Neural progenitor cell (in vitro differentiated cells): ENCODE results near the gene CTNNBIP1. TPM values are rescaled to one million over a fixed set of nuclear protein-coding genes. Genes with fewer than 3 reads are reported as not detected.

Source experiments
- DNase-seq: peaks from one replicate; pipeline ENCODE4 v3.0.0-alpha.2; 2016; ENCODE audit warnings: low spot score
- H2AFZ ChIP-seq: fragments of 200-600 bp; sonication (generic); replicated peaks from 2 replicates; pipeline ENCODE4 v1.6.1; 2016; ENCODE audit warnings: antibody characterized with exemption
- H3F3A ChIP-seq: fragments of 200-600 bp; sonication (generic); 2 replicates; pipeline ENCODE4 v1.6.1; 2016; ENCODE audit warnings: antibody characterized with exemption, low read depth
- H3K27ac ChIP-seq: fragments of 200-600 bp; sonication (generic); 2 replicates; pipeline ENCODE4 v1.5.1; 2016; ENCODE audit warnings: mild to moderate bottlenecking
- H3K27me3 ChIP-seq: fragments of 200-600 bp; sonication (generic); 2 replicates; pipeline ENCODE4 v1.6.1; 2016; ENCODE audit warnings: mild to moderate bottlenecking, moderate library complexity
- H3K36me3 ChIP-seq: fragments of 200-600 bp; sonication (generic); 2 replicates; pipeline ENCODE4 v1.5.1; 2016
- H3K4me1 ChIP-seq: fragments of 200-600 bp; sonication (generic); 2 replicates; pipeline ENCODE4 v1.6.1; 2016; ENCODE audit warnings: mixed run types
- H3K4me2 ChIP-seq: fragments of 200-600 bp; sonication (generic); 2 replicates; pipeline ENCODE4 v1.6.1; 2016
- H3K4me3 ChIP-seq: fragments of 200-600 bp; sonication (generic); 2 replicates; pipeline ENCODE4 v1.5.1; 2016
- H3K79me2 ChIP-seq: fragments of 200-600 bp; sonication (generic); 2 replicates; pipeline ENCODE4 v1.6.1; 2016; ENCODE audit warnings: low read depth
- H3K9ac ChIP-seq: fragments of 200-600 bp; sonication (generic); 2 replicates; pipeline ENCODE4 v1.6.1; 2016
- H3K9me3 ChIP-seq: fragments of 200-600 bp; sonication (generic); 2 replicates; pipeline ENCODE4 v1.5.1; 2016; ENCODE audit warnings: low read depth
- H4K20me1 ChIP-seq: fragments of 200-600 bp; sonication (generic); 2 replicates; pipeline ENCODE4 v1.6.1; 2016; ENCODE audit warnings: low read depth
- H3K27ac Mint-ChIP-seq: 3 replicates; pipeline ENCODE4 v1.8.0; 2021; ENCODE audit warnings: mixed read lengths
- H3K27me3 Mint-ChIP-seq: 2 replicates; pipeline ENCODE4 v1.8.0; 2022; ENCODE audit warnings: low read depth, mild to moderate bottlenecking, inconsistent platforms, moderate library complexity, mixed read lengths; ENCODE audit not compliant: insufficient read depth
- H3K36me3 Mint-ChIP-seq: 3 replicates; pipeline ENCODE4 v1.8.0; 2021; ENCODE audit warnings: mixed read lengths
- H3K4me1 Mint-ChIP-seq: 3 replicates; pipeline ENCODE4 v1.8.0; 2021; ENCODE audit warnings: mixed read lengths
- H3K4me3 Mint-ChIP-seq: 3 replicates; pipeline ENCODE4 v1.8.0; 2021; ENCODE audit warnings: mild to moderate bottlenecking, moderate library complexity, mixed read lengths
- H3K9me3 Mint-ChIP-seq: 3 replicates; pipeline ENCODE4 v1.8.0; 2020; ENCODE audit warnings: mixed read lengths
- CTCF ChIP-seq: fragments of 200-600 bp; sonication (generic); IDR thresholded peaks from 2 replicates; pipeline ENCODE4 v1.5.1; 2017; ENCODE audit warnings: antibody characterized with exemption, mild to moderate bottlenecking
- EZH2 ChIP-seq: fragments of 200-600 bp; sonication (generic); IDR thresholded peaks from 2 replicates; pipeline ENCODE4 v1.6.1; 2017; ENCODE audit warnings: antibody characterized with exemption, mild to moderate bottlenecking, moderate library complexity
- EZH2phosphoT487 ChIP-seq: fragments of 200-600 bp; sonication (generic); IDR thresholded peaks from 2 replicates; pipeline ENCODE4 v1.6.1; 2017; ENCODE audit warnings: antibody characterized with exemption
- total RNA-seq: library from RNA; depleted of rRNA; stranded (reverse); fragments of >200 nt; gene quantifications from 2 replicates; pipeline ENCODE4 v1.2.3, GENCODE V29; 2015; ENCODE audit warnings: low replicate concordance

The CTNNBIP1 gene
- total RNA-seq, 1 donor from 2014 or later: 68.8 TPM

DNA sequence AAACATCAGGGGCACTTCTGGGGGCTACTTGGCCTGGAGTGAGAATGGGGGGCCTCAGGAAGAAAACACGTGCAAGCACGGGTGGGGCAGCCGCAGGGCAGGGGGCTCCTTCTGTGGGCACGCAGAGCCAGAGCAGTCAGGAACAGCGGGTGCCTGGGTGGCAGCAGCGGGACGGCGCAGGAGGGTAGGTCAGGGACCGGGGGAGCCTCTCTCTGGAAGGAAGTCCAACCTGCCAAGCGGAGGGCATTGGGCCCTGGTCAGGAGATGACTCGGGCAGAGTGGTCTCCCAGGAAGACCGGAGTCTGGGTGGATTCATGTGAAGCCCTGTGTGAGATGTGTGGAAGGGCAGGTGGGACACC lies 27.1 kb downstream of the CTNNBIP1 start:
- H3K4me1 ChIP-seq: peaks cover 36% of the 10 kb centered on the region
- no peaks in the 10 kb centered on the region for H3K9me3 ChIP-seq
- no peak overlapping the region for H3K4me2 ChIP-seq
- no peak overlapping the region for H2AFZ ChIP-seq
- DNase-seq: no peak
- H3K79me2 ChIP-seq: peaks cover 27% of the 10 kb centered on the region
- Mint-ChIP-seq H3K4me3 (no peak overlapping the region), H3K4me1 (peaks cover 31% of the 10 kb centered on the region), H3K27me3 (peaks cover 11% of the 10 kb centered on the region), H3K27ac (peak overlapping the region; percentile 43), H3K36me3 (peaks cover 8% of the 10 kb centered on the region), H3K9me3 (no peaks in the 10 kb centered on the region)
- TF ChIP-seq EZH2phosphoT487 (no peak), EZH2 (no peak), CTCF (no peak)
- no peaks in the 10 kb centered on the region for H3K36me3 ChIP-seq
- H3K27me3 ChIP-seq: no peaks in the 10 kb centered on the region
- no peak overlapping the region for H3K9ac ChIP-seq
- H3K4me3 ChIP-seq: no peak overlapping the region
- peaks cover 24% of the 10 kb centered on the region for H4K20me1 ChIP-seq
- no peak overlapping the region for H3K27ac ChIP-seq
- peaks cover 21% of the 10 kb centered on the region for H3F3A ChIP-seq

GRCh38 chr1:9882296-9882944 lies 27.6 kb downstream of the CTNNBIP1 start:
- Histone ChIP-seq H3K4me3 (no peak overlapping the region), H2AFZ (no peak overlapping the region), H3F3A (peaks cover 21% of the 10 kb centered on the region), H3K9ac (no peak overlapping the region), H4K20me1 (peaks cover 23% of the 10 kb centered on the region), H3K79me2 (peaks cover 22% of the 10 kb centered on the region), H3K9me3 (no peaks in the 10 kb centered on the region), H3K4me1 (peaks cover 35% of the 10 kb centered on the region), H3K4me2 (no peak overlapping the region), H3K36me3 (no peaks in the 10 kb centered on the region), H3K27ac (no peak overlapping the region), H3K27me3 (no peaks in the 10 kb centered on the region)
- Mint-ChIP-seq H3K4me1 (peaks cover 31% of the 10 kb centered on the region), H3K36me3 (peaks cover 8% of the 10 kb centered on the region), H3K9me3 (no peaks in the 10 kb centered on the region), H3K27me3 (peaks cover 11% of the 10 kb centered on the region), H3K27ac (peak overlapping the region; percentile 43), H3K4me3 (no peak overlapping the region)
- DNase-seq: no peak
- no peak for TF ChIP-seq EZH2phosphoT487
- TF ChIP-seq EZH2: no peak
- TF ChIP-seq CTCF: no peak

- Histone ChIP-seq H3K79me2 (peaks cover 16% of the 10 kb centered on the region), H3K36me3 (no peaks in the 10 kb centered on the region), H3K4me3 (no peak overlapping the region), H4K20me1 (peaks cover 18% of the 10 kb centered on the region), H3K9me3 (no peaks in the 10 kb centered on the region), H3K4me1 (peaks cover 30% of the 10 kb centered on the region), H3K9ac (no peak overlapping the region), H3K27ac (no peak overlapping the region), H3K4me2 (no peak overlapping the region), H3F3A (peaks cover 15% of the 10 kb centered on the region), H2AFZ (no peak overlapping the region), H3K27me3 (no peaks in the 10 kb centered on the region)
- peaks cover 29% of the 10 kb centered on the region for H3K4me1 Mint-ChIP-seq
- H3K36me3 Mint-ChIP-seq: peaks cover 8% of the 10 kb centered on the region
- peaks cover 11% of the 10 kb centered on the region for H3K27me3 Mint-ChIP-seq
- no peaks in the 10 kb centered on the region for H3K9me3 Mint-ChIP-seq
- H3K4me3 Mint-ChIP-seq: no peak overlapping the region
- no peak for TF ChIP-seq EZH2phosphoT487
- no peak for TF ChIP-seq CTCF
- no peak for DNase-seq
- peak overlapping the region; percentile 76 for H3K27ac Mint-ChIP-seq
Observed at GRCh38 chr1:9881838-9882249, 28.2 kb downstream of the CTNNBIP1 start.
